GM23338 (cell line): ENCODE data around the gene MAD1L1. TPM values are rescaled to one million over a fixed set of nuclear protein-coding genes. Genes with fewer than 3 reads are reported as not detected.

ENCODE experiments used
- ATAC-seq: fragments of 200-7000 bp; cut with Tn5 transposase; 3 replicates; pipeline ENCODE4 v1.9.1; 2020
- DNase-seq: peaks from one replicate; pipeline ENCODE4 v3.0.0-alpha.2; 2015; ENCODE audit warnings: low spot score
- H2AFZ ChIP-seq: fragments of 200-600 bp; sonication (generic); 2 replicates; pipeline ENCODE4 v1.8.0; 2016; ENCODE audit warnings: antibody characterized with exemption, mild to moderate bottlenecking, moderate library complexity
- H3F3A ChIP-seq: fragments of 200-600 bp; sonication (generic); replicated peaks from 2 replicates; pipeline ENCODE4 v1.8.0; 2017; ENCODE audit warnings: antibody characterized with exemption, mixed run types, low read depth
- H3K27ac ChIP-seq: fragments of 200-600 bp; sonication (generic); 2 replicates; pipeline ENCODE4 v1.6.1; 2016; ENCODE audit warnings: low read depth
- H3K27me3 ChIP-seq: fragments of 200-600 bp; sonication (generic); 2 replicates; pipeline ENCODE4 v1.8.0; 2016; ENCODE audit warnings: mild to moderate bottlenecking, mixed run types, moderate library complexity; ENCODE audit not compliant: insufficient read depth
- H3K36me3 ChIP-seq: fragments of 200-600 bp; sonication (generic); 2 replicates; pipeline ENCODE4 v1.8.0; 2016; ENCODE audit warnings: mild to moderate bottlenecking; ENCODE audit not compliant: insufficient read depth
- H3K4me1 ChIP-seq: fragments of 200-600 bp; sonication (generic); 2 replicates; pipeline ENCODE4 v1.8.0; 2016; ENCODE audit warnings: mild to moderate bottlenecking, moderate library complexity; ENCODE audit not compliant: insufficient read depth
- H3K4me2 ChIP-seq: fragments of 200-600 bp; sonication (generic); 2 replicates; pipeline ENCODE4 v1.7.1; 2017; ENCODE audit warnings: mixed run types
- H3K4me3 ChIP-seq: fragments of 200-600 bp; sonication (generic); 2 replicates; pipeline ENCODE4 v1.6.1; 2016; ENCODE audit warnings: mixed run types
- H3K79me2 ChIP-seq: fragments of 200-600 bp; sonication (generic); replicated peaks from 2 replicates; pipeline ENCODE4 v1.8.0; 2017; ENCODE audit warnings: mild to moderate bottlenecking; ENCODE audit not compliant: insufficient read depth
- H3K9me2 ChIP-seq: fragments of 200-600 bp; sonication (generic); 2 replicates; pipeline ENCODE4 v1.8.0; 2017; ENCODE audit not compliant: insufficient read depth
- H4K20me1 ChIP-seq: fragments of 200-600 bp; sonication (generic); replicated peaks from 2 replicates; pipeline ENCODE4 v1.8.0; 2017; ENCODE audit warnings: mild to moderate bottlenecking; ENCODE audit not compliant: insufficient read depth
- H3K27ac Mint-ChIP-seq: 2 replicates; pipeline ENCODE4 v1.8.0; 2020; ENCODE audit warnings: inconsistent platforms, mild to moderate bottlenecking, moderate library complexity, mixed read lengths
- H3K27me3 Mint-ChIP-seq: 3 replicates; pipeline ENCODE4 v1.8.0; 2022; ENCODE audit warnings: low read depth, mild to moderate bottlenecking, moderate library complexity, mixed read lengths, inconsistent platforms; ENCODE audit not compliant: insufficient read depth, poor library complexity
- H3K36me3 Mint-ChIP-seq: 3 replicates; pipeline ENCODE4 v1.8.0; 2021; ENCODE audit warnings: low read depth, mild to moderate bottlenecking, inconsistent platforms, moderate library complexity, mixed read lengths
- H3K4me1 Mint-ChIP-seq: 3 replicates; pipeline ENCODE4 v1.8.0; 2020; ENCODE audit warnings: mild to moderate bottlenecking, inconsistent platforms, mixed read lengths
- H3K4me3 Mint-ChIP-seq: 3 replicates; pipeline ENCODE4 v1.8.0; 2021; ENCODE audit warnings: moderate library complexity, mild to moderate bottlenecking, inconsistent platforms, mixed read lengths
- H3K9me3 Mint-ChIP-seq: 3 replicates; pipeline ENCODE4 v1.8.0; 2020; ENCODE audit warnings: moderate library complexity, mild to moderate bottlenecking, inconsistent platforms, mixed read lengths
- CREB1 ChIP-seq: fragments of 250-450 bp; sonication (Bioruptor Pico); IDR thresholded peaks from 2 replicates; pipeline ENCODE4 v1.5.0; 2020; ENCODE audit warnings: low read depth, mild to moderate bottlenecking, moderate library complexity
- EZH2phosphoT487 ChIP-seq: fragments of 200-600 bp; sonication (generic); IDR thresholded peaks from one replicate; pipeline ENCODE4 v1.8.1; 2018; ENCODE audit warnings: antibody characterized with exemption; ENCODE audit not compliant: unreplicated experiment
- JUNB ChIP-seq: IDR thresholded peaks from one replicate; pipeline ENCODE4 v1.6.1; 2016; ENCODE audit warnings: antibody characterized with exemption; ENCODE audit not compliant: unreplicated experiment
- NANOG ChIP-seq: IDR thresholded peaks from 2 replicates; pipeline ENCODE4 v1.6.1; 2016; ENCODE audit warnings: antibody characterized with exemption, borderline replicate concordance
- POLR2AphosphoS5 ChIP-seq: IDR thresholded peaks from 2 replicates; pipeline ENCODE4 v1.6.1; 2016; ENCODE audit warnings: antibody characterized with exemption, low read depth
- ZNF462 ChIP-seq: fragments of 250-450 bp; sonication (Bioruptor Pico); IDR thresholded peaks from 2 replicates; pipeline ENCODE4 v1.5.0; 2020; ENCODE audit warnings: mild to moderate bottlenecking, moderate library complexity
- polyA plus RNA-seq: library from polyadenylated mRNA; unstranded; fragments of >200 nt; fragmentation: Nextera tagmentation; extraction: Ambion mirVana; gene quantifications from 2 replicates; pipeline ENCODE4 v1.2.1, GENCODE V29; 2016
- total RNA-seq: library from RNA; depleted of rRNA; stranded (reverse); fragments of >200 nt; shearing (Covaris generic); gene quantifications from 2 replicates; pipeline ENCODE4 v1.2.3, GENCODE V29; 2014

Gene MAD1L1
- total and polyA plus RNA-seq, 2 experiments from 2014 or later = 40.3 to 59.3 TPM

DNA sequence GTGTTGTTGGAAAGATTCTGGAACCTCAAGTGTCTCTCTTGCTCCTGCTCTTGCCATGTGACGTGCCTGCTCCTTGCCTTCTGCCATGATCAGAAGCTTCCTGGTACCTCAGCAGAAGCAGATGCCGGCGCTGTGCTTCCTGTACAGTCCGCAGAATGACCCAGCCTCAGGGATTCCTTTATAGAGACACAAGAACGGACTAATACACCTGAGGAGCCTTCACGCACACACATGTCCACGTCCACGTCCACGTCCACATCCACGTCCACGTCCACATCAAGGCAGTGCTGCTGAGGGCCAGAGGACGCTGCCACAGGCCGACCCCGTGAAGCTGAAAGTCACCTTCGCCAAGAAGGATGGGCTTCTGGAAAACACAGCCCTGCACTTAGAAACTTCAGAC, 190.1 kb downstream of the MAD1L1 start:
- H3K79me2 ChIP-seq = 0 out of 2 replicates have a peak, but pooled peaks cover 6% of the 10 kb centered on the region
- Mint-ChIP-seq H3K4me1 (peaks cover 29% of the 10 kb centered on the region), H3K27ac (no peak overlapping the region), H3K4me3 (no peak overlapping the region), H3K9me3 (peaks cover 6% of the 10 kb centered on the region; the same call in 2 of the 3 replicates), H3K27me3 (peaks cover 8% of the 10 kb centered on the region), H3K36me3 (peaks cover 20% of the 10 kb centered on the region)
- H3K4me2 ChIP-seq = no peak overlapping the region
- no peak overlapping the region for H3K4me3 ChIP-seq
- no peaks in the 10 kb centered on the region for H3K27me3 ChIP-seq
- H3F3A ChIP-seq = no peaks in the 10 kb centered on the region
- ATAC-seq = no peak
- no peaks in the 10 kb centered on the region for H3K36me3 ChIP-seq
- TF ChIP-seq POLR2AphosphoS5 = no peak
- TF ChIP-seq JUNB = no peak
- TF ChIP-seq NANOG = no peak
- no peak for TF ChIP-seq ZNF462 (CRISPR knock-in tag)
- TF ChIP-seq EZH2phosphoT487 = no peak
- no peak for TF ChIP-seq CREB1 (CRISPR knock-in tag)
- no peak overlapping the region for H3K27ac ChIP-seq
- H3K4me1 ChIP-seq = no peaks in the 10 kb centered on the region
- no peaks in the 10 kb centered on the region for H3K9me2 ChIP-seq
- no peaks in the 10 kb centered on the region; the same call in none of the 2 replicates for H4K20me1 ChIP-seq
- H2AFZ ChIP-seq = no peak overlapping the region
- no peak for DNase-seq
